Peyer's patch (tissue), 4 donors: ENCODE measurements around the gene INTS6.

Experiments
- CTCF ChIP-seq, 6 experiments: fragments of 450-650 bp in 4 of 6; fragments of 200-600 bp in 2 of 6; sonication (generic) in 1 of 6; IDR thresholded peaks; one replicate each; pipeline ENCODE4 v1.5.1; 2017 to 2019; ENCODE audit warnings: antibody characterized with exemption in 6 of 6, mild to moderate bottlenecking in 3 of 6, moderate library complexity in 1 of 6
- POLR2A ChIP-seq, 2 donors: fragments of 450-650 bp; IDR thresholded peaks; one replicate each; pipeline ENCODE4 v1.5.1; 2017; ENCODE audit warnings: antibody characterized with exemption in 2 of 2, mild to moderate bottlenecking in 2 of 2, moderate library complexity in 2 of 2

- TF ChIP-seq CTCF (IDR thresholded peaks at IDR 0.05) (peak in 4 of 6 experiments; percentile 45 to 52 (median 48)), POLR2A (IDR thresholded peaks at IDR 0.05) (no peak)
Measured at GRCh38 chr13:51435002-51435578, 17.7 kb downstream of the INTS6 start.
